DND-41 (cell line): ENCODE measurements around the gene NHLRC2.
"Not testable (repeated sequence)": the region's sequence is repeated elsewhere in the genome, so short reads cannot be mapped to it uniquely, and the experiment has no call there.

Source experiments
- CTCF ChIP-seq: IDR thresholded peaks from 2 replicates; pipeline ENCODE4 v1.5.1; 2012; ENCODE audit warnings: borderline replicate concordance, low read length, moderate library complexity, mild to moderate bottlenecking; ENCODE audit not compliant: poor library complexity, severe bottlenecking; ENCODE audit errors: extremely low read depth
- EZH2 ChIP-seq: IDR thresholded peaks from 3 replicates; pipeline ENCODE4 v1.6.1; 2012; ENCODE audit warnings: borderline replicate concordance, low read depth, mild to moderate bottlenecking, moderate library complexity, low read length, inconsistent platforms; ENCODE audit not compliant: severe bottlenecking

GRCh38 chr10:113828567-113828966 lies 25.9 kb upstream of the NHLRC2 start:
- TF ChIP-seq CTCF, EZH2: not testable (repeated sequence)
